SIG-M5 treated with dmso at 0.1 percent for 504 hours (cell line): ENCODE results near the gene IQSEC1.
A peak's percentile ranks its signal among the peaks of the same experiment; 100 is the strongest.

Source experiments
- DNase-seq: peaks from one replicate; lab custom pipeline; 2025; ENCODE audit not compliant: unreplicated experiment; lab: John Stamatoyannopoulos, UW

IQSEC1 gene

DNA sequence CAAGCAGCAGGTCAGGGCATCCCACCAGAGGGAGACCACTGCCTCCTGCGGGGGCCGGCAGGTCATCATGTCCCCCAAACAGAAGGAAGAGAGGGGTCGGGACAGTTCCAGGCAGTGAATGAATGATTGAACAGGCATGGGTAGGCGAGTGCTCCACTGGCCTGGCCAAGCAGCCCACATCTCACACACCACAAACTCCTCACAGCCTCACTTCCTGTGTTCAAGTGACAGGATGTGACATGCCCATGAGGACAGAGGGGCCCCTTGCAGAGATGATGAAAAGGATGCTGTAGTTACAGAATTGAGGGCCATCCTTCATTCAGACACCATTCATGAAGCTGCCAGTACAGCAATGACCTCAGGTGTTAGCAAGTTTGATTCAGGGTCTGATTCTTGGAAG is 3.7 kb downstream of the IQSEC1 start:
- peak; percentile 48 for DNase-seq

DNA sequence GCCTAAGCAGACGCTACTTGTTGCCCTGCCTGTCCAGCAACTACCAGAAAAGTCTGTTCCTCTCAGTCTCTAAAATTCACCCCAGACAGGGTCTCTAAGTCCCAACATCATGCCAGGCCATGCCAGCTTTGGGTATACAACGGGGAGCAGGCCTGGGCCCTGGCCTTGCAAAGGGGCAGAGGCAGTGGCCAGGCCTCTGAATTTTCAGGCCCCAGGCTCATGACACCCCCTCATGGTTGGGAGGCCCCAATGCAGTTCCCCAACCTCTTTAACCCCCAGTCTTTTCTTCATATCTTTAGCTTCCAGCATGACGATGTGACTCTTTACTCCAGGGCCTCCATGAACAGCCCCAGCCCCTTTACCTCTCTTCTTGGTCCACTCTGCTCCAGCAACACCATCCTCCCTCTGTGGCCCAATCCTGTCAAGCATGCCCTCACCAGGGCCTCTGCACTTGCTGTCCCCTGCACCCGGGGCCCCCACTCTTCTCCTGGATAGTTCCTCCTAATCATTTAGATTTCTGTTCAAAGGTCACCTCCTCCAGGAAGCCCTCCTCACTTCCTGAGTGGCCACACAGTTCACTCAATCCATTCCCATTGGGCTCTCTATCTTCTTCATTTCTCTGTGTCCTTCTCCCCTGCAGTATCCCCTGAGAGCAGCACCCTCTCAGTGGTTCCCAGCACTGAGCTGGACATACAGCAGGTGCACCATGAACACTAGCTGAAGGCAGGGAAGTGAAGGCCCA is 4.8 kb downstream of the IQSEC1 start:
- no peak for DNase-seq

- DNase-seq, result no peak
Observed at GRCh38 chr3:13067778-13068177, 5.5 kb downstream of the IQSEC1 start.

DNA sequence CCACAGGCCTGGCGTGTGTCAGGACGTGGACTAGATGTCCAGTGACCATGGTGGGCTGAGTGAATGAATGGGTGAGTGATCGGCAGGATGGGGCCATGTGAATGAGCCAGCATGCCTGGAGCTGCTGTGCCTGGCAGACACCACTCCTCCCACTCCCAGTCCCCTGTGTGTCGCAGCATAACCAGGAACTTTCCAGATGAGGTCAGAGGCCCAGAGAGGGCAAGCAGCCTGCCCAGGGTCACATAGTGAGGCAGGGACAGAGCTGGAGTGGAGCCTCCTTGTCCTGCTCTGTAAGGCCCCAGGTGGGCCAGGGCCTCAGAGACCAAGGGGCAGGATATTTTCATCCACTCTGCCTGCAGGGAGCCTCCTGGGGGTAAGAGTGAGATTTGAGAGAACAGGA is 6.4 kb downstream of the IQSEC1 start:
- DNase-seq, result no peak

DNA sequence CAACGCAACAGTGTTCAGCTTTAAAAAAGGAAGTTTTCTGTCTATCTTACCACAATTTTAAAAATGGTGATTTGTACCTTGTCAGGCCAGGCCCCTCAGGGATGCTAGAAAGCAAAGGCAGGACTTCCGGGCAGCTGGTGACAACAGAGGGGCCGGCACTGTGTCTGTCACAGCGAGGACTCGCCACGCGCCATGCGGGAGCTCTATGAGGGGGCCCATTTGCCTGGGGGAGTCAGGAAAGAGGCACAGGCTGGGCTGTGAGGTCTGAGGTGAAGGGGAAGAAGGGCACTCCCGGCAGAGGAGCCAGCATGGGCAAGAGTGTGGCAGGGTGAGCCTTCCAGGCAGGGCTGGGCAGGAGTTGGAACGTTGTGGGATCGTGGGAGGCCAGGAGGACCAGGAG is 7.0 kb downstream of the IQSEC1 start:
- DNase-seq, result no peak

GRCh38 chr3:13065727-13066126 is 7.5 kb downstream of the IQSEC1 start:
- DNase-seq, result no peak

DNA sequence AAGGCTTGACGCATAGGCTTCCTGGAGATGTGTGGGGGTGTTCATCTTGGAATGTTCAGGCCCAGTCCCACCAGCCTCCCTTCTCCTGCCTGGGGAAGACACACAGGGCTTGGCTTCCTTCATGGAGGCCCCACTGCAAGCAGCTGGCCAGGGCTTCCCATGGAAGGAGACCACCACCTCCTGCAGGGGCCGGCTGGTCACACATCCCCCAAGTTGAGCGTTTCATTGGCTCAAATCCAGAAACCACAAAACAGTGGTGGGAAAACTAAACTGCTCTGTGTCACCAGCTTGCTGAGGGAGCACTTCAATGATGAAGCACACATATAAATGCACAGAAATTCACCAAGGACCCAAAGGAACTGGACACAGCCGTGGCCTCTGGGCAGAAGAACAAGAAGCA is 8.3 kb downstream of the IQSEC1 start:
- no peak for DNase-seq

- no peak for DNase-seq
Observed at GRCh38 chr3:13064159-13064868, 8.9 kb downstream of the IQSEC1 start.

DNA sequence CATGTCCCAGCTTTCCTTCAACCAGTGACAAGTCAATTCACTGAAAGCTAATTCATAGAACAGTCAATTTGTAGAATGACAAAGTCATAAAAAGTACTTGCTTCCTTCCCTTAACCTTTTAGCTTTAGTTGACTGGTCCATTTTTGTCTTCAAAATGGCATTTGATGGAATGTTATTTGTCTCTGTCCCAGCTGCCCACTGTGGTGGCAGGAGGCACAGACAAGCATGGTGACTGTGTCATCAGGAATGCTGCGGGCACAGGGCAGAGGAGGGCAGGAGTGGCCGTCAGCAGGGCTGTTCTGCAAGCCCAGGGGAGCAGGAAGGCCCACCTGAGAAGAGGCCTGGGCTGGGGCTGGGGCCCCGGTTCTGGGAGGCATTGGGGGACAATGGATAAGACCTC is 10.0 kb downstream of the IQSEC1 start:
- no peak for DNase-seq

DNA sequence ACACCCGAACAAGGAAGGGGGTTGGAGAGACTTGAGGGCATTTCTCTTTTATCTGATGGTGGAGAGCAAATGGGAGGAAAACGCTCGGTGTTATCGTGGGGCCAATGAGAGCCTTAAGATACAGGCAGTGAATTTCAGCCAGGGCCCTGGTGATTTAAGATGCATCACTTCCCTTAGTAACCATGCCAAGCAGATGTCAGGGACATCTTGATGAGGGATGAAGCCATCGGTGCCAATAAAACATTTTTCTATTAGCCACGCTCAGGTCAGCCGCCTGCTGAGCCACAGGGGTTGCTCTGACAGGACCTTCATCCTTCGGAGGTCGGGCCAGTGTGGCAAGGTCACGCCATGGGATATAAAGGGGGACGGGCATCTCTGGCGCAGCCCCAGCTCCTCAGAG is 10.6 kb downstream of the IQSEC1 start:
- DNase-seq, result no peak

DNA sequence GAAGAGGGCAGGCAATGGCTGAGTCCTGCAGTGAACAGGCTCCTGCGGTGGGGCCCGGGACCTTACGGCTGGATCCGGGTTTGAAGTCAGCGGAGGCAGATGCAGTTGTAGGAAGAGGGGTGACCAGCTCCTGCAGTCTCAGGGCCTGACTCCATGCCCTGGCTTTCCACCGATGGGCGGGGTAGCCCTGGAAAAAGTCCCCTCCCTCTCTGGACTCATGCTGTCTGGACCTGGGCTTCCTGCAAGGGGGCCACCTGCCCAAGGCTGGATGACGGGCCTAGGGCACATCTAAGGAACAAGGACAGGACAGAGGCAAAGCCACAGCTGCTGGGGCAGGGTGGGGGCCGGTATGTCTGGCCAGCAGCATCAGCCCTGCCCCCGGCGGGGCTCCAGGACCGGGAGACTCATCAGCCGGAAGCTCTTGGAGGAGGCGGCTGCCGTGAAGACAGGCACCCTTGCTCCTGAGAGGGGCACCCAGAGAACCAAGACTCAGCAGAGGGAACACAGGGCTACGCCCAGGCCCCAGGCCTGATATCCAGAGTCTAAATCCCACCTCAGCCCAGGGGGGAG is 12.8 kb downstream of the IQSEC1 start:
- no peak for DNase-seq

DNA sequence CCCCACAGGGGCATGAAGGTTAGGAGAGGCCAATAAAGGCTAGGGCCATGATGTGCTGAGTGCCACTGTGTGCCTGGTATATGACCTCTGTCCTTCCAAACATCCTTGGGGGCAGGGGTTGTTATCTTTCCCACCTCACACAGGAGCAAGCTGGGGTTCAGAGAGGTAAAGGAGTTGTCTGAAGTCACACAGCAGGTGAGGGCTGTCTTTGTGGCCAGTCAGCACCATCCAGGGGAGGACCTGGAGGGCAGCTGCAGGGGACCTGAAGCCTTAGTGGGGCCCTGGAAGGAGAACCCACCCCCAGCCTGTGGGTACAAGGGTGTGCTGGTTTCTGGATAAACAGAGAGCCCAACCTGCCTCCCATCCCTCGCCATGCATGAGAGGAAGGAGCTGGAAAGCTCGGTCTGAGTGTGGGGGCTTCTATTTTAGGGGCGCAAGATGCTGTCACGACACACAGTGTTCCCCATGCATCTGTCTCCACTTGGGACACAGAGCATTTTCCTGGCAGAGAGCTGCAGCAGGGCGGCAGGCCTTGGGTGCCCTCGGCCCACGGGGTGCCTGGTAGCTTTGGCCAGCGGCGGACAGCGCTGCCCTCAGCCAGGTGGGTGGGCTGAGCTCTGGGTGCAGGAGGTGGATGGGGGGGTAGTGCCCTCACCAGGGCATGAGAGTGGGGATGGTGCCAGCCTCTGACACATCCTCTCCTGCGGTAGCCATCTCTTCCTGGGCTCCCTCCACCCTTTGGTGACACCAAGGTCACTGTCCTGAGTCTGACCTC is 14.7 kb downstream of the IQSEC1 start:
- DNase-seq, result no peak

DNA sequence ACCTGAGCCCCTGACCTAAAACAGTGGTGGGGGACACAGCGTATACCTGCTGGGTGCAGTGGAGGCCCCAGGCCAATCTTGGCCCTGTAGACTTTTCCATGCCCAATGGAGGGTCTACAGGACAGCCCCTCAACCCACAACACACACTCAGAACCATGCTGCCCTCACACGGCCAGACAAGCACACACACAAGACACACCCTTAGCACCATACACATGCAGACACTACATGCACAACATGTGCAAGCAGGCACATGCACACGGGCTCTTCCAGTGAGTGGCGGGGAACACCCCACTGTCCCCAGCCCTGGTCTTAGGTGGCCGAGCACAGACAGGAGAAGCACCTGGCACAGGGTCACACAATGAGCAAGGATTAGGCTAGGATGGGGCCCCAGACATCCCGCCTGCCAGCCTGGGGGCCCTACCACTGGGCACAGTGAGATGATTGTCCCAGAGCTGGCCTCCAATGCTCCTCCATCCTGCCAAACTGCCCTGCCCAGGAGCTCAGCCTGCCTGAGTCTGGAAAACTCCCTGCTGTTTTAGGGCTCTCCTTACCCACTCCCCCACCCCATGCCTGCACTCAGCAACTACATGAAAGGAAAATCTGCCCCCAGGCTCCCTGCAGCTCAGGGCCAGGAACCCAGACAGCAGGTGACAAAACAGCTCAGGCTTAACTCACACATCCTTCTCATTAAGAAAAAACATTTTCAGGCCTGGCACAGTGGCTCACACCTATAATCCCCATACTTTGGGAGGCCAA is 15.8 kb downstream of the IQSEC1 start:
- DNase-seq, result no peak

- DNase-seq, result no peak
Observed at GRCh38 chr3:13055634-13056033, 17.6 kb downstream of the IQSEC1 start.

DNA sequence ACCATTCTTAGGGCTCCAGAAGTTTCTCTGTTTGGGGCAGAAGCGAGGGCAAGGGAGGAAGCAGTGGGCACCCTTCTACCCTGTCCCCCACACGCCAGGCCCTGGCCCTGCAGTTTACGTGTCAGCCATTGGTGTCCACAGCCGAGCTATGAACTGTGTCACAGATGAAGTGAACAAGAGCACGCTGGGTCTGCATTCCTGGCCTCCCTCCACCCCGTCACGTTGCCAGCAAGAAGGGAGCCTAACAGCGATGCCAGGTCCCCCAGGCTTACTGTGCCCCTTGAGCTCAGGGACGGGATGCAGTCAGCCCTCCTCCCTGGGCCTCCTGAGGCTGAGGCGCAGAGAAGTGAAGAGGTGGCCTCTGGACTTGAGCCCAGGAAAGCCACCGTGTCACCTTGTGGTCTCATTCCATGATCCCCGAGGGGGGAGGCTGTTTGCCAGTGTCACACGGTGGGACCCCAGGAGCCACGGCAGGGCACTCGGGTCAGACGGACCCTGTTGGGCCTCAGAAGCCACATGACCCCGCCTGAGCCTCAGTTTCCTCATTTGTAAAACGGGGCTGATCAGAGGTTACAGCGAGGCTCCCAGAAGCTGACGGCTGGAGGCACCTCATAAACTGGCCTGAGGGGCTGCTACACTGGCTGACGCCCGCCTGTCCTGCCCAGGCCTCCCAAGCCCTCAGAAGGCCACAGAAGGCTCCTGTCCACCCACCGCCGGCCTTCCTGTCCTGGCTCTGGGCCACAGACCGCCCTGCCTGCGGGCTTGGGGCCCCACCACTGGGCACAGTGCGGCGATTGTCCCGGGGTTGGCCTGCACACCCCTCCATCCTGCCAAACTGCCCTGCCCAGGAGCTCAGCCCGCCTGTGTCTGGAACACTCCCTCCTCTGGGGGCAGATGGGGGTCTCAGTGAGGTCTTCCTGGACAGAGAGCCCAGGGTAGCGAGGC is 18.6 kb downstream of the IQSEC1 start:
- DNase-seq, result no peak

DNA sequence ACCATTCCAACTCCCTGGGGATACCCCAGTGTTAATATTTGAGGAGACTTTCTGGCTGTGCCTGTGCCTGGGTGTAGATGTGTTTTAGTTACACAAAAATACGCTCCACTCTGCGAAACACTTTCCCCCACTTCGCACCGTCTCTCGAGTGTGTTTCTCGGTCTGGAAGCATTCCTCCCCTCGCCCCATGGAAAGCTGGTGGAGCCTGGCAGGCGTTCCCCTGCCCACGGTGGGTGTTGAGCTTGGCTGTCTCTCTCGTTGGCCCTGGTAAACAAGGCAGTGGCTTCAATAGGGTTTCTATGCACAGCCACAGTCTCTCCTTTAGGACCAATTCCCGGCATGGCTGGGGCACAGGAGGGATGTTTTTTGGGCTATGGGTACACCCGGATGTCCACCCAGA is 19.3 kb downstream of the IQSEC1 start:
- no peak for DNase-seq

DNA sequence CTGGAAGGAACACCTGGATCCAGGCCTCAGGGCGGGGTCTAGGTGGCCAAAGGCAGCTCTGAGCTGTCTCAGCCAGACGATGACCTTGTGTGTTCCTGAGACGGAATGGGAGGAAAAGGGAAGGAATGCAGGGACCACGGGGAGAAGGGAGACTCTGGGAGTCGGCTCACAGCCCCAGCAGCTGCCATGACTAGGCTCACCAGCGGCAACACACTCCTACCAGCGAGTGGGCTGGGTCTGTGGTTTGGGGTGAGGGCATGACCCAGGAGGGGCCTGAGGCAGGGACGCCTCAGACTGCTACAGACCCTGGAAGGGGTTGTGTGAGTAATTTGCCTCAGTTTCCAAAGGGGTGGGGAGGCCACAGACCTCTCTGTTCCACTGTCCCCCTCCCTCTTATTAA is 19.8 kb downstream of the IQSEC1 start:
- DNase-seq, result no peak

DNA sequence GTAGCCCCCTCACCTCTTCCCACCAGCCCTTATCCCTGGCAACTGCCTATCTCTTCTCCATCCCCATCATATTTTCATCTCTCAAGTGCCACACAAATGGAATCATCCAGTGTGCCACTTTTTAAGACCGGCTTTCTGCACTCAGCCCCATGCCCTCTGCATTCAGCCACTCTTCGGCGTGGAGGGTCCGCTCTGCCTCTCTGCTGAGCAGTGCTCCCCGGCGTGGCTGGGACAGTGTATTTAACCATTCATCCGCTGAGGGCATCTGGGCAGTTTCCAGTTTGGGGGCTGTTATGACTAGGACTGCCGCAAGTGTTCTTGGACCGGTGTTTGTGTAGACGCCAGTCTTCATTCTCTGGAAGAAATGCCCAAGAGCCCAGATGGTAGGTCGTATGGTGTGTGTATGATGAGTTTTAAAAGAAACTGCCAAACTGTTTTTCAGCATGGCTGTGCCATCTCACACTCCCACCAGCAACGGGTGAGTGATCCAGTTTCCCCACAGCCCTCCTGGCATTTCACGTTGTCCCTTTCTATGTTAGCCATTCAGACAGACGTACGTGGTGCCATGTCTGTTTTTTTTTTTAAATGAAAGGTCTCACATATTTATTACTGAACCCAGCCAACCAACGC is 20.9 kb downstream of the IQSEC1 start:
- DNase-seq, result no peak

DNA sequence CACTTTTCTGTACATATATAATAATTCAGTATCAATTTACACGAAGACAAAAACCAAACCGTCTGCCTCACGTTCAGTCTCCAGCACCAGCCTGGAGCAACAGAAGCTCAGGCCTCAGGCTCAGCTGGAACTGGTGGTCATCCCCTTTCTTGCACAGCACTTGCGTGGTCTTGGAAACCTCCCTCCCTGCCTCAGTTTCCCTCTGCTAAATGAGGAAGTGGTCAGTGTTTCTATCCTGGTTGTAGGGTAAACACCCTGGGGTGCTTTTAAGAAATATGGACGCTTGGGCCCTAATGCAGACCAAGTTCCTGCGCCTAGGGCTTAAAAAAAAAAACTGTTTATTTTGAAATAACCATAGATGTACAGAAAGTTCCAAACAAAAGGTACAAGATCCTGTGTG is 21.6 kb downstream of the IQSEC1 start:
- no peak for DNase-seq
